NK-92 (cell line): ENCODE data around the gene HHIPL1.
"Not testable (repeated sequence)": the region's sequence is repeated elsewhere in the genome, so short reads cannot be mapped to it uniquely, and the experiment has no call there.

Experiments
- DNase-seq: peaks from one replicate; lab custom pipeline; 2025; ENCODE audit not compliant: unreplicated experiment; lab: John Stamatoyannopoulos, UW

HHIPL1 gene

GRCh38 chr14:99633141-99633540, 11.8 kb upstream of the HHIPL1 start:
- no peak for DNase-seq

- no peak for DNase-seq
Observed at GRCh38 chr14:99633918-99634317, 11.0 kb upstream of the HHIPL1 start.

GRCh38 chr14:99634443-99634842, 10.5 kb upstream of the HHIPL1 start:
- DNase-seq = no peak

GRCh38 chr14:99635116-99635515, 9.8 kb upstream of the HHIPL1 start:
- DNase-seq = no peak

GRCh38 chr14:99636487-99636886, 8.4 kb upstream of the HHIPL1 start:
- no peak for DNase-seq

GRCh38 chr14:99637624-99638023, 7.3 kb upstream of the HHIPL1 start:
- DNase-seq = no peak

GRCh38 chr14:99642771-99643170, 2.2 kb upstream of the HHIPL1 start:
- not testable (repeated sequence) for DNase-seq

- DNase-seq = no peak
Observed at GRCh38 chr14:99643343-99643742, 1.6 kb upstream of the HHIPL1 start.

- DNase-seq = no peak
Observed at GRCh38 chr14:99644035-99644587, 818 bp upstream of the HHIPL1 start.

GRCh38 chr14:99645545-99646505, 896 bp downstream of the HHIPL1 start:
- DNase-seq = no peak

GRCh38 chr14:99647411-99647810, 2.5 kb downstream of the HHIPL1 start:
- no peak for DNase-seq

GRCh38 chr14:99648027-99648784, 3.3 kb downstream of the HHIPL1 start:
- DNase-seq = no peak

- DNase-seq = no peak
Observed at GRCh38 chr14:99649219-99649618, 4.3 kb downstream of the HHIPL1 start.

- no peak for DNase-seq
Observed at GRCh38 chr14:99649643-99650042, 4.7 kb downstream of the HHIPL1 start.

- DNase-seq = no peak
Observed at GRCh38 chr14:99650189-99650588, 5.3 kb downstream of the HHIPL1 start.

- DNase-seq = no peak
Observed at GRCh38 chr14:99651953-99652746, 7.2 kb downstream of the HHIPL1 start.

- no peak for DNase-seq
Observed at GRCh38 chr14:99654235-99654985, 9.5 kb downstream of the HHIPL1 start.

GRCh38 chr14:99655521-99655920, 10.6 kb downstream of the HHIPL1 start:
- DNase-seq = no peak

- DNase-seq = no peak
Observed at GRCh38 chr14:99656171-99656570, 11.2 kb downstream of the HHIPL1 start.

GRCh38 chr14:99657645-99658155, 12.8 kb downstream of the HHIPL1 start:
- no peak for DNase-seq
